SKM-1 treated with dmso at 0.1 percent for 144 hours (cell line): Measurements from ENCODE around the gene C2orf81.
A peak's percentile ranks its signal among the peaks of the same experiment; 100 is the strongest.

Source experiments
- DNase-seq: peaks from one replicate; lab custom pipeline; 2025; ENCODE audit not compliant: unreplicated experiment; lab: John Stamatoyannopoulos, UW

The C2orf81 gene

DNA sequence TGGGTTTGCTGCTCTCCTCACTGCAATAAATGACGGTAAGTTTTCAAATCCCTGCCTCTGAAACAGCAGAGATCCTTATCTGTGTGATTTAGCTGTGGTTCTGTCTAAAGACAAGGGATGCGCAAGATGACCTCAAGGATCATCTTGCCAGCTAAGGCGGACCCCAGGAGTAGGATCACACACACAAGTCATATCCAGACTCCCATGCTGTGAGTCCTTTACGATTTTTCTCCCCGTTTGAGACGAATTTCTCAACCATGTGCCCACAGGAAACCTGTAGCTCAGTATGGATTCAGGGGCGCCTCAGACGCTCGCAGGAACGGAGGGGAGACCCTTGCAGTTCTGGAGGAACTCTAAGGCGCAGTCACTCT lies 30.2 kb downstream of the C2orf81 start:
- DNase-seq = no peak

DNA sequence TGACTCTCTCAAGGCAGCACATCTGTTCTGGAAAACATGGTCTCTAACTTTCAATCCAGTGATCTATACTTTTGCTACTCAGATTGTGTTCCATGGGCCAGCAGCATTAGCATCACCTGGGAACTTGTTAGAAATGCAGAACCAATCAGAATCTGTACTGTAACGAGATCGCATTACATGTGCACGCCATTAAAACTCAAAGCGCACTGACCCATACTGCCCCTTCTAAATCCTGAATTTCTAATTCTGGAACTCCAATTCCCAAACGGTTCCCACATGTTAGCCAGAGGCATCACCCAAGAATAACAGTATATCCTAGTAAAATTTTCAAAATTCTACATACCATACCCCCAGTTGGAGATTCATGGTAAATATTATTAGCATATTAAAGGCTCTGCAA lies 30.8 kb downstream of the C2orf81 start:
- no peak for DNase-seq

DNA sequence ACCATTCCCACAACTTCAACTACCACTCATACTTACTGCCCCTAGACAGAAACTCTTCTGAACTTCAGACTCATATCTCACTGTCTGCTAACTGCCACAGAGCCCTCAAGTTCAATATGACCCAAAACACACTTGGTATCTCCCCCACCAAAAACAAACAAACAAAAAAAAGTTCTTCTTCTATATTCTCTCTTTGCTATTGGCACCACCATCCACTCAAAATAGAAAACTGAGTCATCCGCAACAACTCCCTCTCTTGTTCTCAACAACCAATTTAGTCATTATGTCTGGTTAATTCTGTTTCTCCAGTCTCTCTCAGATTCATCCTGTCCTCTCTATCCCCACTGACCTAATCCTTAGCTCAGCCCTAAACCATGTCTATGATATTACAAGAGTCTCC lies 34.1 kb downstream of the C2orf81 start:
- DNase-seq = no peak

DNA sequence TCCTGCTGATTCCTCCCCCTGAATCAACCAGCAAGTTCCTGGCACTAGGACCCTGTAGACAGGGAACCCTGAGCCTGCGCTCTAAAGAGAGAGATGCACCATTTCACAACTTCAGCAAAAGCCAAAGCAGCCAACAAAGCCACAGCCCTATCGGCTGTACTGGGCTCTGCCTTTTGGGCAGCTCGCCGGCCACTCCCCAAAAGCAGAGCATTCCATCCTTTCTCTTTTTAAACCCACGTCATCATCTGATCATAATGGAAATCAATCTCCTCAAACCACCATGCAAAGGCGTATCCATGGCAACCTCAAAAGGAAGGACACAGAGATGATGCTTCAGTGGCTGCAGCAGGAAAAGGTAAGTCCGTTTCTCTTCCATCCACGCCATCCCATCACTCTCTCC lies 36.0 kb downstream of the C2orf81 start:
- no peak for DNase-seq

DNA sequence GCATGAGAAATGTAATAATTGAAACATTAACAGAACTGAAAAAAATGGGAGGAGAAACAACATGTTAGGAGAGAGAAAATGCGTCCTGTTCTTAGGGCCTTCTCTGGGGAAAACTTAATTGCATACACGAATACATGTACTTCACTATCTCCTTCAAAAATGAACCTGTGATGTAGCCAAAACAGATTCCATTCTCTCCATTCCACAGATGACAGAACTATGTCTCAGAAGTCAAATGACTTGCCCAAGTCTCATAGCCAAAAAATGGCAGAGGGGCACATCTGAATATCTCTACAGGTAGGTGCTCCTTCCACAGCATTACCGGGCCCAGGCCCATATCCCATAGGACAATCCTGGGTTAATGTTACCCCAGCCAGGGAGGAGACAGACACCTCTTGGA lies 37.4 kb downstream of the C2orf81 start:
- DNase-seq = no peak

DNA sequence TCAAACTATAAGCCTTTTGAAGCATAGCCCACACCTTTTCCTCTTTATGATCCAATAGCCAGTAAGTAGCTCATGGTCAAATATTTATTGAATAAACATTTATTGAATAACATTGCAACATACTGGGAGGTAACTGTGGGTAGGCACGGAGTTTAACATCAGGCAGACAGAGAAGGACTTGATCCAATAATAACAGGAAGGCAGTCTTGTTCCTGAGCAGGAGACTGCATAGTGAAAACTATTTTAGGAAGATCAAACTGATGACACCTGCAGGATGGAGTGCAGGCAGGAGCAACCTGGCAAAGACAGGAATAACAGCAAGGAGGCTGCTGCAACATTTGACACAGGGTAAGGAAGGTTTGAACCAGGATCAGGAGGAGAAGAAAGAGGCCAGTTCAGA lies 38.2 kb downstream of the C2orf81 start:
- no peak for DNase-seq

DNA sequence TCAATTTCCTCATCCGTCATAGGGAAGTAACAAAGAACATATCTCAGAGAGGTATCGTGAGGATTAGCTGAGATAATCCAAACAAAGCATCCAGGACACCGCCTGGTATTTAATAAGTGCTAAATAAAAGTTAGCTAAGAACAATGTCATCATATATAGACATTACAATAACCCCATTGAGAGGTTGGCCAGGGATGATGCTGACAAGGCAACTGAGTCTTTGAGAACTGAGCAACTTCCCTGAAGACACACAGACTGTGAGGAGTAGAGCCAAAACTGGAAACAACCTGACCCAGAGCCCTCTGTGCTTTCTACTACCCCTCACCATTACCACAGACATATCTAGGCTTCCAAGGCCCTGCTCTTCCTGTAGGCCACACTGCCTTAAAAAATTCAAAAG lies 39.7 kb downstream of the C2orf81 start:
- DNase-seq = peak; percentile 69

DNA sequence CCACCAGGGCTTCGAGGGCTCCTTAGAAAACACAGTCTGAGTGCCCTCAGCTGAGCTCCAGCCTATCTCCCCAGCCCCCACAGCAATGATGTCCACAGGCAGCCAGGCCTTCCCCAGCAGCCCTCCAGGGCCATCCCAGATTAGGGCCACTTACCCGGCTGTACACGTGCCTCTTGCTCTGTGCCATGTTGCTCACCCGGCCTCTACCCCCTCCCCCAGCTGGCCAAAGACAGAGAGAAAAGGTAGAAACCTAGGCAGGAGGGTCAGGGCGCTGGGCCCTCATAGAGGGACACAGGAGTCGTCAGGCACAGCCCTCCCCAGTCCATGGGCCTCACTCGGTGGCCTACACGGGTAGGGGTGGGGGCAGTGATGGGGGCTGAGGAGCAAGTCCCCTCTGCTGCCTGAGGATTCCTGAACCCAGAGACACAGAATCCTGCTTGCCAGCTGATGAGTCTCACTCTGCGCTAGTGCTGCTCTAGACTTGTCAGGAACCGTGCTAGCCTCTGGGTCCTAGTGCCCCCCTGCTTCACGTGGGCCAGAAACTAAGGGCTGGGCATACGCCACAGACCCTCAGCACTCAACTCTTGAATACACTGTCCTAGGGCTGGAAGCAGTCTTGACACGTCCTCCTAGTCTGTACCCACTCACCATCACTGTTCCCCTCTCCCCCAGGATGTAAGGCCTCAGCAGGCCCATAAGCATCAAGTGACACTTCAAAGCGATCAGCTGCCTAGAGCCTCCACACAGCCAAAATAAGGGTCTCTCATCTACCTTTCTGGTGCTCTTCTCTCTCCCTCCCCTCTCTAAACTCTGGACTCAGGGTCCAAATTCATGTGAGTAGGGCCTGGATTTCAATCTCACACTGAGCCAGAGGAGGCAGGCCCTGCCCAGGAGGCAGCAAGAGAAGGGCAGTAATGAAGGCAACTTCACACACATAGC lies 41.3 kb downstream of the C2orf81 start, which contains the start of gene DCTN1:
Gene DCTN1, minus strand, starts transcription at position 461 of the 939 bp plus-strand sequence. Its CDS starts 274 bp downstream, at position 187.
- no peak for DNase-seq

DNA sequence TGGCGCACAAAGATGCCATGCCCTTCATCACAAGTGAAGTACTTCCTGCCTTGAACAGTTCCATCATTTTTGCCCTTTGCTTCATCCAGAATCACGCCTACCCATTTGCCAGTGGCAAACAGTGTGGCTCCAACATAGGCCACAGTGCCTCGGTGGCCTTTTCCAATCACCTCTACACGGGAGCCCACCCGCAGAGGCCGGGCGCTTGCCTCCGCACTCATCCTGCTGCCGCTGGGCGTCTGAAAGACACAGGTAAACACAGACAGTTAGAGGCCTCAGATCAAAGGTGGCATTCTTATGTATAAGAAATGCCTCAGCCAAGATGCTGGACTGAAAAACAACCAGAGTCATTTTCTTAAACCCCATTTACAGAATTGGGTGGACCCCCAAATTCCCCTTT lies 43.4 kb downstream of the C2orf81 start:
- DNase-seq = no peak

- DNase-seq = peak; percentile 2
These were observed 45.6 kb downstream of the C2orf81 start for GRCh38 chr2:74375838-74376237.

DNA sequence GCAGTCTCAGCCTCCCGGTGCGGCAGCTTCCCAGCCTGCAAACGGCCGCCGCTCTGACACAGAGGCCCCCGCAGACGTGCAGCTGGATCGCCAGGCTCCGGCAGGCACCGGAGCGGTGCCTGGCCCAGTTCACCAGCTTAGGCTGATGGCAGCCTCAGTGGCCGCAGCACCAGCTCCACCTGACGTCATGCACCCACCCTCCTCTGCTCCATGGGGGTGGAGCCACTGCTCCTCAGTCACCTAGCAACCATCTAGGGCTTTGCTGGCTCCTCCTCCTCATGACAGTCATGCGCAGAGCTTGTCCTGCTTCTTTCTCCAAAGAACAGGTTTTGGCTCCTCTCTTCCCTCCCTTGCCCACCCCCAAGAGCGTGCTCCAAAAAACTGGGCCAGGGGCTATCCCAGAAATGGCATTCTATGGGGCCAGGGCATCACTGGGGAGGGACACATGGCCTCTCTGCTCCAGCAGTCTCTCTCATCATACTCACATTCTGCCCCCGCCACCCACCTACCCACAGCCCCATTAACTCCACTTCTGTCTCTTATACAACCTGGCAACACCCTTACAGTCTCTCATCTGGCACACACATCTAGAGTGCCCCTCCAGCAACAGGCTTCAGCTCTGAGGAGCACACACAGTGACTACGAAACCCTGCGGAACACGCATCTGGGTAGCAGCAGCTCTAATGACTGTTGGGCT lies 46.8 kb downstream of the C2orf81 start:
- no peak for DNase-seq

- no peak for DNase-seq
These were observed 47.4 kb downstream of the C2orf81 start for GRCh38 chr2:74373985-74374384.

- no peak for DNase-seq
These were observed 48.2 kb downstream of the C2orf81 start for GRCh38 chr2:74373221-74373676.

DNA sequence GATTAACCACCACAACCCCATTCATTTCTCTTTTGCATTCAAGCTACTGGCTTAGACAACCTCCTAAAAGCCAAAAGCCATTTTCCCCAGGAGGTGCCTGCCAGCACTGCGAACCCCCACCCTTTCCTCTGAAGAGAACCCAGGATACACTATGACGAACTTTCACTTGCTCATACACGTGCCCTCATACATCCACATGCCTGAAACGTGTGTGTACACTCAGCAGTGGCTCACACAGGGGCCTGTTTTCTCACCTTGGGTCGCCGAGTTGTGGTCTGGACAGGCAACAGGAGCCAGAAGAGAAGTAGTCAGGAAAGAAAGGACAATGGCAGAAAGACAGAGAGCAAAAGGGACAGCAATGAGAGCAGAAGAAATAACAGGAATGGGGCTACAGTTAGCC lies 48.7 kb downstream of the C2orf81 start:
- DNase-seq = no peak

DNA sequence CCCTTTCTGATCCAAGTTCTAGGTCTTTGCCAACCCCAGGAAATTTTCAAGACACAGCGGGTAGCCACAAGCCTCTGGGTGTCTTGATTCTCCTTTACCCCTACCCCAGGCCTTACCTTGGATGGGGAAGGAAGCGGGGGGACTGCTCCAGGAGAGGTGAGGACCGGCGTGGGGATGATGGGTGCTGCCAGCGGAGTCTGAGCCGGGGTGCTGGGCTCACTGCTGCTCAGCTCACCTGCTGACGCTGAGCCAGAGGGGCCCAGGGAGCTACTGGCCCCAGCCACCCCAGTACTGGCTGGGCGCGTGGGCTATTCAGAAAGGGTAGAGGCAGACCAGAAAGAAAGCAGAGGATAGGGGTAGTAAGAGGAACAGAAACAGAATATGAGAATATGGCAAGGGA lies 50.0 kb downstream of the C2orf81 start:
- no peak for DNase-seq

DNA sequence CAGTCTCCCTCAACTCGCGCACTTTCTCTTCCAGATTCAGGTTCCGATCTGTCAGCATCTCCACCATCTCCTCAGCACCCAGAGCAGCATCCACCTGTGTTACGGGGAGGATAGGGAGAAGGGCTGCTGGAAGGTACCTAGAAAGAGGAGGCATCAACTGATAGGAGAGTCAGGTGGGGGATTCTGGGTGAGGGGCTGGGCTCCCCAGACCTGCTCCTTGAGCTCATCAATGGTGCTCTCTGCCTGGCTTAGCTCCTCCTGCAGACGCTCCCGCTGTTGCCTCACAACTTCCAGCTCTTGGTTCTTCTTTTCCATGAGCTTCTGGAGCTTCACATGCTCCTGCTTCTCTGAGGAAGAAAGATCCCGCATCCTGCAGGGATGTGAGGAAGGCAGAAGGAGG lies 51.4 kb downstream of the C2orf81 start:
- DNase-seq = no peak

GRCh38 chr2:74368499-74368898 lies 52.9 kb downstream of the C2orf81 start:
- DNase-seq = no peak

DNA sequence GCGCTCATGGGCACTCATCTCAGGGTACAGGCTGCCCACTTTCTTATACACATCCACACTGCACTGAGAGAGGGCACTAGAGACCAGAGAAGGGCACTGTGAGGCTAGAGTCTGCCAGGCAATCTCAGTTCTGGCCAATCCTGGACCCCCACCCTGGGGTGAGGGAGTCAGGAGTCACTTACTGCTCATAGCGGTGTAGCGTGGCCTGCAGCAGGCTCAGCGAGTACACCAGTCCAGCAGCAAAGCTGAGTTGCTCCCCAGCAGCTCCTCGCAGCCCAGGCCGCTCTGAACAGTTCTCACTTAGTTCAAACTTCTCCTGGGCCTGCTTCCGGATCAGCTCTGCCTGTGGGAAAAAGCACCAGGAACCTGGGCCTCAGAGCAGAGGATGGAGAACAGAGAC lies 53.6 kb downstream of the C2orf81 start:
- no peak for DNase-seq

- DNase-seq = no peak
These were observed 55.4 kb downstream of the C2orf81 start for GRCh38 chr2:74366036-74366435.

GRCh38 chr2:74364533-74365505 lies 56.6 kb downstream of the C2orf81 start:
- no peak for DNase-seq
